ENCODE measurements around the gene GRIK2. TPM values are rescaled to one million over a fixed set of nuclear protein-coding genes. Genes with fewer than 3 reads are reported as not detected.

GRIK2 gene
- total RNA-seq, 1 experiment from 2014 or later = 6.6 TPM

DNA sequence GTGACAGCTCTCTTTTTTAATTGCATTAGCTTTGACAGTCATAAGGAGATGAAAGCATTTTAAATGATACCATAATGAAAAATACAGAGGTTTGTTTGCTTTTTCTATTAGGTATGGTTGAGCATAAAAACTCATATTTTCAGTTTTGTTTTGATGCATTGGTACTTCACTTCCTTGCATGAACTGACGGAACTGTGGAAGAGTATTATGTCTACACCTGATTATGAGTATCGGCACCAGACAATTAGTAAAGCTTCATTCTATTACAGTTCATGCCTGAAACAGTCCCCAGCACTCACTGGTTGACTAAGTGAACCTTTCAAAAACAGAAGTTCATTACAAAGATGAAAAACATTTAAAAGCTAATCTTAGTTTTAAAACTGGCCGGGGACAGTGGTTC lies 593.0 kb downstream of the GRIK2 start:
- intact Hi-C loops (cut with micrococcal nuclease; ENCODE audit: unreplicated experiment) = no loop called here
- Histone ChIP-seq H3K36me3 (ENCODE audit: control insufficient read depth, insufficient read depth, low read length) (no peaks in the 10 kb centered on the region; the same call in 1 of the 2 replicates), H3K4me3 (ENCODE audit: low read depth in 2 of 2, low read length in 2 of 2) (no peak overlapping the region), H3K9me3 (ENCODE audit: control insufficient read depth, insufficient read depth, low read depth, low read length) (no peaks in the 10 kb centered on the region), H3K4me1 (ENCODE audit: control insufficient read depth, insufficient read depth, low read length) (no peaks in the 10 kb centered on the region), H3K27me3 (ENCODE audit: control insufficient read depth, insufficient read depth, low read length) (no peaks in the 10 kb centered on the region), H3K27ac (ENCODE audit: low read length) (no peak overlapping the region)
- ChIA-PET CTCF (no interaction called here), POLR2A (no interaction called here)
- BruUV-seq (replicated peaks) = no TSS peak
- in situ Hi-C loops (cut with HindIII; ENCODE audit: low pct_unique_long_range_greater_than_20kb, low sequenced_read_pairs) = no loop called here
- no peak for TF ChIP-seq POLR2AphosphoS5 (IDR thresholded peaks at IDR 0.05; ENCODE audit: low read depth, low read length)
- TF ChIP-seq, protein P1, sequence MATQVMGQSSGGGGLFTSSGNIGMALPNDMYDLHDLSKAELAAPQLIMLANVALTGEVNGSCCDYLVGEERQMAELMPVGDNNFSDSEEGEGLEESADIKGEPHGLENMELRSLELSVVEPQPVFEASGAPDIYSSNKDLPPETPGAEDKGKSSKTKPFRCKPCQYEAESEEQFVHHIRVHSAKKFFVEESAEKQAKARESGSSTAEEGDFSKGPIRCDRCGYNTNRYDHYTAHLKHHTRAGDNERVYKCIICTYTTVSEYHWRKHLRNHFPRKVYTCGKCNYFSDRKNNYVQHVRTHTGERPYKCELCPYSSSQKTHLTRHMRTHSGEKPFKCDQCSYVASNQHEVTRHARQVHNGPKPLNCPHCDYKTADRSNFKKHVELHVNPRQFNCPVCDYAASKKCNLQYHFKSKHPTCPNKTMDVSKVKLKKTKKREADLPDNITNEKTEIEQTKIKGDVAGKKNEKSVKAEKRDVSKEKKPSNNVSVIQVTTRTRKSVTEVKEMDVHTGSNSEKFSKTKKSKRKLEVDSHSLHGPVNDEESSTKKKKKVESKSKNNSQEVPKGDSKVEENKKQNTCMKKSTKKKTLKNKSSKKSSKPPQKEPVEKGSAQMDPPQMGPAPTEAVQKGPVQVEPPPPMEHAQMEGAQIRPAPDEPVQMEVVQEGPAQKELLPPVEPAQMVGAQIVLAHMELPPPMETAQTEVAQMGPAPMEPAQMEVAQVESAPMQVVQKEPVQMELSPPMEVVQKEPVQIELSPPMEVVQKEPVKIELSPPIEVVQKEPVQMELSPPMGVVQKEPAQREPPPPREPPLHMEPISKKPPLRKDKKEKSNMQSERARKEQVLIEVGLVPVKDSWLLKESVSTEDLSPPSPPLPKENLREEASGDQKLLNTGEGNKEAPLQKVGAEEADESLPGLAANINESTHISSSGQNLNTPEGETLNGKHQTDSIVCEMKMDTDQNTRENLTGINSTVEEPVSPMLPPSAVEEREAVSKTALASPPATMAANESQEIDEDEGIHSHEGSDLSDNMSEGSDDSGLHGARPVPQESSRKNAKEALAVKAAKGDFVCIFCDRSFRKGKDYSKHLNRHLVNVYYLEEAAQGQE (IDR thresholded peaks at IDR 0.05; ENCODE audit: insufficient read depth in 1 of 2, low read depth in 2 of 2, low read length in 1 of 2) = no peak
- no peak for TF ChIP-seq TCF7L2 (IDR thresholded peaks at IDR 0.05; ENCODE audit: low read depth, low read length)
- TF ChIP-seq, protein P2, sequence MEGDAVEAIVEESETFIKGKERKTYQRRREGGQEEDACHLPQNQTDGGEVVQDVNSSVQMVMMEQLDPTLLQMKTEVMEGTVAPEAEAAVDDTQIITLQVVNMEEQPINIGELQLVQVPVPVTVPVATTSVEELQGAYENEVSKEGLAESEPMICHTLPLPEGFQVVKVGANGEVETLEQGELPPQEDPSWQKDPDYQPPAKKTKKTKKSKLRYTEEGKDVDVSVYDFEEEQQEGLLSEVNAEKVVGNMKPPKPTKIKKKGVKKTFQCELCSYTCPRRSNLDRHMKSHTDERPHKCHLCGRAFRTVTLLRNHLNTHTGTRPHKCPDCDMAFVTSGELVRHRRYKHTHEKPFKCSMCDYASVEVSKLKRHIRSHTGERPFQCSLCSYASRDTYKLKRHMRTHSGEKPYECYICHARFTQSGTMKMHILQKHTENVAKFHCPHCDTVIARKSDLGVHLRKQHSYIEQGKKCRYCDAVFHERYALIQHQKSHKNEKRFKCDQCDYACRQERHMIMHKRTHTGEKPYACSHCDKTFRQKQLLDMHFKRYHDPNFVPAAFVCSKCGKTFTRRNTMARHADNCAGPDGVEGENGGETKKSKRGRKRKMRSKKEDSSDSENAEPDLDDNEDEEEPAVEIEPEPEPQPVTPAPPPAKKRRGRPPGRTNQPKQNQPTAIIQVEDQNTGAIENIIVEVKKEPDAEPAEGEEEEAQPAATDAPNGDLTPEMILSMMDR (IDR thresholded peaks at IDR 0.05) = no peak
- no peak for TF ChIP-seq SIN3A (IDR thresholded peaks at IDR 0.05; ENCODE audit: borderline replicate concordance, insufficient read depth, low read depth, low read length)
- DNase-seq (ENCODE audit: low read depth, low spot score) (no peak), ATAC-seq (no peak)

DNA sequence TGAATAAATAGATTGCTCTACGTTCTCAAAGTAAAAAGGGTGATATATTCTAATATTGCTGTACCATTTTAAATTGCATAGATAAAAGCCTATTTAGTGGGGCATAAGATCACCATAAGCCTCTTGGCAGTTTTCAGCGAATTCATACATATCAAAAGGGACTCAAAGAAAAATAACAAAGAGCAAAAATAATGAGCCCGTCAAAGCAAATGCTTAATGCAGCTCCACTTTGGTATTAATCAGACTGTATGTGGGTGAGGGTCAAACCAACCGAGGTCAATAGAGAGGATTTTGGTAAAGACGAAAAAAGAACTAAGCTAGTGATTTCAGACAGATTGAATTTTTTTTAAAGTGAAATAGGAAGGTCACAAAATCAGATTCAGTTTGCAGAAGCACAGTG lies 598.8 kb downstream of the GRIK2 start:
- in situ Hi-C loops (cut with HindIII; ENCODE audit: low pct_unique_long_range_greater_than_20kb, low sequenced_read_pairs) = no loop called here
- DNase-seq (ENCODE audit: low read depth, low spot score) (no peak), ATAC-seq (no peak)
- no peaks in the 10 kb centered on the region for H3K9me3 ChIP-seq (ENCODE audit: control insufficient read depth, insufficient read depth, low read depth, low read length)
- no peaks in the 10 kb centered on the region for H3K4me1 ChIP-seq (ENCODE audit: control insufficient read depth, insufficient read depth, low read length)
- ChIA-PET CTCF (no interaction called here), POLR2A (interaction anchor here (0.6 kb wide), 1 partner anchor 1186 kb away, joined by 3 read pairs; no protein-coding TSS in a partner anchor)
- BruUV-seq (replicated peaks) = no TSS peak
- H3K36me3 ChIP-seq (ENCODE audit: control insufficient read depth, insufficient read depth, low read length) = no peaks in the 10 kb centered on the region; the same call in 1 of the 2 replicates
- TF ChIP-seq POLR2AphosphoS5 (IDR thresholded peaks at IDR 0.05; ENCODE audit: low read depth, low read length) (no peak), TCF7L2 (IDR thresholded peaks at IDR 0.05; ENCODE audit: low read depth, low read length) (no peak), SIN3A (IDR thresholded peaks at IDR 0.05; ENCODE audit: borderline replicate concordance, insufficient read depth, low read depth, low read length) (no peak)
- TF ChIP-seq, protein P2 (IDR thresholded peaks at IDR 0.05) = no peak
- TF ChIP-seq, protein P1 (IDR thresholded peaks at IDR 0.05; ENCODE audit: insufficient read depth in 1 of 2, low read depth in 2 of 2, low read length in 1 of 2) = no peak
- intact Hi-C loops (cut with micrococcal nuclease; ENCODE audit: unreplicated experiment) = no loop called here
- no peak overlapping the region for H3K4me3 ChIP-seq (ENCODE audit: low read depth in 2 of 2, low read length in 2 of 2)
- H3K27me3 ChIP-seq (ENCODE audit: control insufficient read depth, insufficient read depth, low read length) = no peaks in the 10 kb centered on the region
- H3K27ac ChIP-seq (ENCODE audit: low read length) = no peak overlapping the region
